SK-N-SH treated with all-trans-retinoic acid at 6 μM for 48 hours (cell line): ENCODE data around the gene DPP6.

Source experiments
- ATAC-seq: fragments of 200-7000 bp; cut with Tn5 transposase; 3 replicates; pipeline ENCODE4 v1.9.1; 2020; ENCODE audit warnings: mild to moderate bottlenecking, moderate library complexity
- ARNTL ChIP-seq: fragments of 450-650 bp; formaldehyde crosslinking; IDR thresholded peaks from 2 replicates; pipeline ENCODE4 v1.5.0; 2020; ENCODE audit warnings: low read depth, mild to moderate bottlenecking, moderate library complexity, borderline replicate concordance
- BACH2 ChIP-seq: fragments of 250-450 bp; sonication (Bioruptor Pico); IDR thresholded peaks from 2 replicates; pipeline ENCODE4 v1.9.0; 2021; ENCODE audit warnings: mild to moderate bottlenecking, borderline replicate concordance
- CSDC2 ChIP-seq: fragments of 250-450 bp; sonication (Bioruptor Pico); IDR thresholded peaks from 2 replicates; pipeline ENCODE4 v1.5.0; 2020; ENCODE audit warnings: mild to moderate bottlenecking, moderate library complexity
- ISL1 ChIP-seq: fragments of 250-450 bp; sonication (Bioruptor Pico); IDR thresholded peaks from 2 replicates; pipeline ENCODE4 v2.1.2; 2022; ENCODE audit warnings: mild to moderate bottlenecking, moderate library complexity
- OSR1 ChIP-seq: fragments of 250-450 bp; sonication (Bioruptor Pico); IDR thresholded peaks from 2 replicates; pipeline ENCODE4 v1.8.0; 2022; ENCODE audit warnings: moderate library complexity, mild to moderate bottlenecking, inconsistent platforms
- PPARA ChIP-seq: fragments of 250-450 bp; sonication (Bioruptor Pico); IDR thresholded peaks from 2 replicates; pipeline ENCODE4 v1.5.0; 2020; ENCODE audit warnings: mild to moderate bottlenecking, borderline replicate concordance
- TCF4 ChIP-seq: fragments of 250-450 bp; sonication (Bioruptor Pico); IDR thresholded peaks from 2 replicates; pipeline ENCODE4 v1.8.0; 2021; ENCODE audit warnings: mild to moderate bottlenecking, moderate library complexity, borderline replicate concordance
- TOX ChIP-seq: fragments of 250-450 bp; sonication (Bioruptor Pico); IDR thresholded peaks from 2 replicates; pipeline ENCODE4 v1.8.0; 2021; ENCODE audit warnings: mild to moderate bottlenecking, moderate library complexity, borderline replicate concordance
- ZC3H10 ChIP-seq: fragments of 250-450 bp; sonication (Bioruptor Pico); IDR thresholded peaks from 2 replicates; pipeline ENCODE4 v1.5.1; 2021; ENCODE audit warnings: mild to moderate bottlenecking, moderate library complexity
- ZFP3 ChIP-seq: fragments of 250-450 bp; sonication (Bioruptor Pico); IDR thresholded peaks from 2 replicates; pipeline ENCODE4 v1.5.0; 2020; ENCODE audit warnings: mild to moderate bottlenecking, moderate library complexity
- ZFP30 ChIP-seq: fragments of 450-650 bp; formaldehyde crosslinking; IDR thresholded peaks from 2 replicates; pipeline ENCODE4 v1.5.0; 2022; ENCODE audit warnings: mild to moderate bottlenecking, moderate library complexity
- ZNF70 ChIP-seq: fragments of 450-650 bp; formaldehyde crosslinking; IDR thresholded peaks from 2 replicates; pipeline ENCODE4 v1.5.0; 2020; ENCODE audit warnings: mild to moderate bottlenecking, moderate library complexity
- ZNF8 ChIP-seq: fragments of 450-650 bp; formaldehyde crosslinking; IDR thresholded peaks from 2 replicates; pipeline ENCODE4 v1.5.0; 2020; ENCODE audit warnings: mild to moderate bottlenecking, moderate library complexity
- TF ChIP-seq, protein P1 (sequence below): fragments of 250-450 bp; sonication (Bioruptor Pico); IDR thresholded peaks from 2 replicates; pipeline ENCODE4 v1.5.0; 2020; ENCODE audit warnings: mild to moderate bottlenecking, moderate library complexity
- TF ChIP-seq, protein P2 (sequence below): fragments of 250-450 bp; sonication (Bioruptor Pico); IDR thresholded peaks from 2 replicates; pipeline ENCODE4 v1.5.1; 2020; ENCODE audit warnings: low read depth, mild to moderate bottlenecking, moderate library complexity
- TF ChIP-seq, protein P3 (sequence below): fragments of 250-450 bp; sonication (Bioruptor Pico); IDR thresholded peaks from 2 replicates; pipeline ENCODE4 v1.5.1; 2021; ENCODE audit warnings: mild to moderate bottlenecking, moderate library complexity
- TF ChIP-seq, protein P4 (sequence below): fragments of 250-450 bp; sonication (Bioruptor Pico); IDR thresholded peaks from 2 replicates; pipeline ENCODE4 v1.8.0; 2020; ENCODE audit warnings: mild to moderate bottlenecking, moderate library complexity, borderline replicate concordance

The DPP6 gene

DNA sequence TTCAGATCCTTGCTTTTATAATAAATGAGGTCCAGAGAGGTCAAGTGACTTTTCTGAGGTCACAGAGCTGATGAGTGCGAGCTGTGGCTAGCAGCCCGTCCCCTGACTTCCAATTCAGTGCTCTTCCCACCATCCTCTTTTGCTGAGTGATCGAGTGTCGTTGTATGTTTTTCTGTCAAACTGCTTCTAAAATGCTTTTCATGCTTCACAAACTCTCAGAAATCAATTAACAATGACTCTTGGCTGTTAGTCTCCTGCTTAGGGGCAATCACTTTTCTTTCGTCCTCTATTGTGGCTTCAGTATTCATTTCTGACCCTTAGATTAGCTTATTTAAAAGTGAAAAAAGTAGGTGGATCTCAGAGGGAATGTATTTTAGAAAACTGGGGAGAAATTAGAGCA lies 423.7 kb downstream of the DPP6 start (continued):
- TF ChIP-seq, protein P1, sequence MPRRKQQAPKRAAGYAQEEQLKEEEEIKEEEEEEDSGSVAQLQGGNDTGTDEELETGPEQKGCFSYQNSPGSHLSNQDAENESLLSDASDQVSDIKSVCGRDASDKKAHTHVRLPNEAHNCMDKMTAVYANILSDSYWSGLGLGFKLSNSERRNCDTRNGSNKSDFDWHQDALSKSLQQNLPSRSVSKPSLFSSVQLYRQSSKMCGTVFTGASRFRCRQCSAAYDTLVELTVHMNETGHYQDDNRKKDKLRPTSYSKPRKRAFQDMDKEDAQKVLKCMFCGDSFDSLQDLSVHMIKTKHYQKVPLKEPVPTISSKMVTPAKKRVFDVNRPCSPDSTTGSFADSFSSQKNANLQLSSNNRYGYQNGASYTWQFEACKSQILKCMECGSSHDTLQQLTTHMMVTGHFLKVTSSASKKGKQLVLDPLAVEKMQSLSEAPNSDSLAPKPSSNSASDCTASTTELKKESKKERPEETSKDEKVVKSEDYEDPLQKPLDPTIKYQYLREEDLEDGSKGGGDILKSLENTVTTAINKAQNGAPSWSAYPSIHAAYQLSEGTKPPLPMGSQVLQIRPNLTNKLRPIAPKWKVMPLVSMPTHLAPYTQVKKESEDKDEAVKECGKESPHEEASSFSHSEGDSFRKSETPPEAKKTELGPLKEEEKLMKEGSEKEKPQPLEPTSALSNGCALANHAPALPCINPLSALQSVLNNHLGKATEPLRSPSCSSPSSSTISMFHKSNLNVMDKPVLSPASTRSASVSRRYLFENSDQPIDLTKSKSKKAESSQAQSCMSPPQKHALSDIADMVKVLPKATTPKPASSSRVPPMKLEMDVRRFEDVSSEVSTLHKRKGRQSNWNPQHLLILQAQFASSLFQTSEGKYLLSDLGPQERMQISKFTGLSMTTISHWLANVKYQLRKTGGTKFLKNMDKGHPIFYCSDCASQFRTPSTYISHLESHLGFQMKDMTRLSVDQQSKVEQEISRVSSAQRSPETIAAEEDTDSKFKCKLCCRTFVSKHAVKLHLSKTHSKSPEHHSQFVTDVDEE (CRISPR knock-in tag) = no peak
- TF ChIP-seq ZC3H10 (CRISPR knock-in tag) (no peak), TCF4 (CRISPR knock-in tag) (no peak)

DNA sequence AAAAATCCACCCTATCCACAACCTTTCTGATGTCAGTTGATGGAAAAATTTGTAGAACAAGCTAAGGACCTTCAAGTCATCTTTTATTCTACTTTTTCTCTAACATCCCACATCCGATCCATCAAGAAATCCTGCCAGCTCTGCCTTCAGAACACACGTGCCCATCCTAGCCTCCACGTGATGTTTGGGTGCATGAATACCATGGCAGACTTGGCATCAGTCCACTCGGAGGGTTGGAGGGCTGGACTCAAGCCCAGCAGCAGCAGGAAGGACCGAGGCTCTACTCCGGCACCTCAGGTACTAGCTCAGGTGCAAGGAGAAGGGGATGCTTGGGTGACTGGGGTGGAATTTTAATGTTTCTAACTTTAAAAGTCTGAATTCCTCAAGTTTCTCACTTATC lies 428.6 kb downstream of the DPP6 start:
- TF ChIP-seq, protein P2, sequence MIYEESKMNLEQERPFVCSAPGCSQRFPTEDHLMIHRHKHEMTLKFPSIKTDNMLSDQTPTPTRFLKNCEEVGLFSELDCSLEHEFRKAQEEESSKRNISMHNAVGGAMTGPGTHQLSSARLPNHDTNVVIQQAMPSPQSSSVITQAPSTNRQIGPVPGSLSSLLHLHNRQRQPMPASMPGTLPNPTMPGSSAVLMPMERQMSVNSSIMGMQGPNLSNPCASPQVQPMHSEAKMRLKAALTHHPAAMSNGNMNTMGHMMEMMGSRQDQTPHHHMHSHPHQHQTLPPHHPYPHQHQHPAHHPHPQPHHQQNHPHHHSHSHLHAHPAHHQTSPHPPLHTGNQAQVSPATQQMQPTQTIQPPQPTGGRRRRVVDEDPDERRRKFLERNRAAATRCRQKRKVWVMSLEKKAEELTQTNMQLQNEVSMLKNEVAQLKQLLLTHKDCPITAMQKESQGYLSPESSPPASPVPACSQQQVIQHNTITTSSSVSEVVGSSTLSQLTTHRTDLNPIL (CRISPR knock-in tag) = no peak
- TF ChIP-seq ARNTL (CRISPR knock-in tag) = no peak
- TF ChIP-seq, protein P3, sequence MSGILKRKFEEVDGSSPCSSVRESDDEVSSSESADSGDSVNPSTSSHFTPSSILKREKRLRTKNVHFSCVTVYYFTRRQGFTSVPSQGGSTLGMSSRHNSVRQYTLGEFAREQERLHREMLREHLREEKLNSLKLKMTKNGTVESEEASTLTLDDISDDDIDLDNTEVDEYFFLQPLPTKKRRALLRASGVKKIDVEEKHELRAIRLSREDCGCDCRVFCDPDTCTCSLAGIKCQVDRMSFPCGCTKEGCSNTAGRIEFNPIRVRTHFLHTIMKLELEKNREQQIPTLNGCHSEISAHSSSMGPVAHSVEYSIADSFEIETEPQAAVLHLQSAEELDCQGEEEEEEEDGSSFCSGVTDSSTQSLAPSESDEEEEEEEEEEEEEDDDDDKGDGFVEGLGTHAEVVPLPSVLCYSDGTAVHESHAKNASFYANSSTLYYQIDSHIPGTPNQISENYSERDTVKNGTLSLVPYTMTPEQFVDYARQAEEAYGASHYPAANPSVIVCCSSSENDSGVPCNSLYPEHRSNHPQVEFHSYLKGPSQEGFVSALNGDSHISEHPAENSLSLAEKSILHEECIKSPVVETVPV (CRISPR knock-in tag) = no peak
- no peak for TF ChIP-seq ZNF8 (CRISPR knock-in tag)
- no peak for TF ChIP-seq ZC3H10 (CRISPR knock-in tag)
- TF ChIP-seq, all 23 proteins: peak for 0
- ATAC-seq = no peak

DNA sequence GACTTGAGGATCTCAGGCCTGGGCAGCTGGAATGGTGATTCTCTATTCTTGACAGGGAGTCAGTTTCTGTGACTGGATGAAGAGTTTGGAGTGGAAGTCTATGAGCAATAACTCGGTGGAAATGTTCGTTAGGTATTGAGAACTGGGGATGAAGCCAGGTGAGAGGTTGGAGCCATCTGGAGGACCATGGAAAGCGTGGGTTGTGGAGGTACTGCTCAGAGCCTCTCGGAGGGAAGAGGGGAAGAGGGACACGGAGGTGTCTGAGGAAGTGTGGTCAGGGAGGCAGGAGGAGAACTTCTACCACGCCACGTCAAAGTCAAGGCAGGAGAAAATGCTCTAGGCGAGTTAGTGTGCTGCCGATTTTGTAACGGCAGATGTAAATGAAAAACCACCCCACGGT lies 430.7 kb downstream of the DPP6 start:
- no peak for ATAC-seq
- TF ChIP-seq, protein P2 (CRISPR knock-in tag) = no peak
- no peak for TF ChIP-seq ISL1 (CRISPR knock-in tag)
- TF ChIP-seq TCF4 (CRISPR knock-in tag) = no peak
- no peak for TF ChIP-seq PPARA
- TF ChIP-seq CSDC2 (CRISPR knock-in tag) = no peak
- no peak for TF ChIP-seq ZNF70 (CRISPR knock-in tag)

DNA sequence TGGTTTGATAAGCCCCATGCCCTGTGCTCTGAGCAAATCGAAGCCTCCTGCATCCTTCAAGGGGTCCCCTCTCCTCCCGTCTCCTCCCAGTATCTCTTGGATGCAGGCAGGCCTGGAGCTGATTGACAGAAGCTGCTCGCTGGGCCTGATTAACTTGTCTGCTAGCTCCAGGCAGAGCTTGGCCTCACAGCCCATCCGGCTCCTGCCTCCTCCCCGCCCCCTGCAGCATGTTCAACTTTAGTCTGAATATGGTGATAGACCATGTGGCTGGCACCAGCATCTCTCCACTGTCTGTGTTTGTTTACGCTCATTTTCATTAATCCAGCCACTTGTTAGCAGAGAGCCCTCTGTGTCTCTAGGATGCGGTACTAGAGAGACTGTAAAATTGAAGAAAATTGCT lies 432.2 kb downstream of the DPP6 start:
- ATAC-seq = no peak; the same call in 2 of the 3 replicates
- TF ChIP-seq ARNTL (CRISPR knock-in tag) (no peak), ZC3H10 (CRISPR knock-in tag) (no peak), ISL1 (CRISPR knock-in tag) (no peak), BACH2 (CRISPR knock-in tag) (no peak), TOX (no peak), PPARA (no peak), OSR1 (CRISPR knock-in tag) (no peak), ZNF8 (CRISPR knock-in tag) (no peak)

DNA sequence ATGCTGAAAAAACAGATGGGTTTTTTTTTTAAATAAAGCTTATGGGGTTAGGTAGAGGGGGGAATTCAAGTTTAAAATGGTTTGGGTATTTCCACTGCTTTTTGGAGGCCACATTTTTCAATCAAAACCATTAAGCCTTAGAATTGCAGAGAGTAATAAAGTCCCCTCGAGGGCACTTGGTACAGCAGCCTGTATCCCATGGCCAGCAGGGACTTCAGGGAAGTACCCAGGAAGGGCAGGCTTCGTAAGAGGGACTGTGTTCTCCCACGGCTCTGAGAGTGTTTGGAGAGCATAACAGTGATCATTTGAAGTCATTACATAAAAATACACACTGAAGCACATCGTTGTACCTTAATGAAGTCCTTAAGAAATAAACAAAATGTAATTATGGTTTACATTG lies 432.7 kb downstream of the DPP6 start:
- TF ChIP-seq ARNTL (CRISPR knock-in tag) (no peak), OSR1 (CRISPR knock-in tag) (no peak), ZC3H10 (CRISPR knock-in tag) (no peak), BACH2 (CRISPR knock-in tag) (no peak), ZFP30 (CRISPR knock-in tag) (no peak), PPARA (no peak), ZFP3 (no peak)
- TF ChIP-seq, protein P1 (CRISPR knock-in tag) = no peak
- TF ChIP-seq, protein P4, sequence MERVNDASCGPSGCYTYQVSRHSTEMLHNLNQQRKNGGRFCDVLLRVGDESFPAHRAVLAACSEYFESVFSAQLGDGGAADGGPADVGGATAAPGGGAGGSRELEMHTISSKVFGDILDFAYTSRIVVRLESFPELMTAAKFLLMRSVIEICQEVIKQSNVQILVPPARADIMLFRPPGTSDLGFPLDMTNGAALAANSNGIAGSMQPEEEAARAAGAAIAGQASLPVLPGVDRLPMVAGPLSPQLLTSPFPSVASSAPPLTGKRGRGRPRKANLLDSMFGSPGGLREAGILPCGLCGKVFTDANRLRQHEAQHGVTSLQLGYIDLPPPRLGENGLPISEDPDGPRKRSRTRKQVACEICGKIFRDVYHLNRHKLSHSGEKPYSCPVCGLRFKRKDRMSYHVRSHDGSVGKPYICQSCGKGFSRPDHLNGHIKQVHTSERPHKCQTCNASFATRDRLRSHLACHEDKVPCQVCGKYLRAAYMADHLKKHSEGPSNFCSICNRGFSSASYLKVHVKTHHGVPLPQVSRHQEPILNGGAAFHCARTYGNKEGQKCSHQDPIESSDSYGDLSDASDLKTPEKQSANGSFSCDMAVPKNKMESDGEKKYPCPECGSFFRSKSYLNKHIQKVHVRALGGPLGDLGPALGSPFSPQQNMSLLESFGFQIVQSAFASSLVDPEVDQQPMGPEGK (CRISPR knock-in tag) = no peak
- ATAC-seq = no peak
